GM12801 (cell line): ENCODE results near the gene C4orf50.

ENCODE experiments used
- CTCF ChIP-seq: IDR thresholded peaks from one replicate; pipeline ENCODE4 v1.5.1; 2011; ENCODE audit warnings: control low read depth; ENCODE audit not compliant: insufficient read length; ENCODE audit errors: extremely low read depth

Gene C4orf50

GRCh38 chr4:5899396-5899795 lies 118.8 kb downstream of the C4orf50 start:
- TF ChIP-seq CTCF, result no peak

GRCh38 chr4:5897674-5898073 lies 120.6 kb downstream of the C4orf50 start:
- TF ChIP-seq CTCF, result no peak

- TF ChIP-seq CTCF, result no peak
These were observed 122.9 kb downstream of the C4orf50 start for GRCh38 chr4:5895287-5895686.

GRCh38 chr4:5894266-5894665 lies 124.0 kb downstream of the C4orf50 start:
- TF ChIP-seq CTCF, result no peak

DNA sequence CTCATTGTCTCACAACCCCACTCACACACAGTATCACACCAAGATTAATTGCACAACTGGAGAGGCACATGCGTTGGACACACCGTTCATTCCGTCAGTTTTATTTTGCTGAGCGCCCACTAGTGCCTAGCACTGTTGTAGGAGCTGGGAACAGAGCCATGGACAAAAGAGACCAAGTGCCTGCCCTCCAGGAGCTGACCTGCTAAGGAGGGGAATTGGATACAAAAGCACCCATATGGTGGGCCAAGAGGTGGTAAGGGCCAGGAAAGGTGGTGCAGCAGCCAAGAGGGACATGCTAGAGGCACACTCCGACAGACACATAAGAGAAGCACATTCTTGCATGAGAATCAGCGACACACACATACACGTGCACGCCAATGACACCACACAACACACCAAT lies 124.6 kb downstream of the C4orf50 start:
- TF ChIP-seq CTCF, result no peak

GRCh38 chr4:5893004-5893580 lies 125.1 kb downstream of the C4orf50 start, which contains the start of gene CRMP1:
TSS of gene CRMP1 (minus strand) at chr4:5893086. CDS start at chr4:5892969, 117 bp downstream.
- TF ChIP-seq CTCF, result no peak

- no peak for TF ChIP-seq CTCF
These were observed 125.8 kb downstream of the C4orf50 start for GRCh38 chr4:5892323-5893003.
